COLO668 (cell line): ENCODE measurements around the gene SMIM29.
"Not testable (repeated sequence)": the region's sequence is repeated elsewhere in the genome, so short reads cannot be mapped to it uniquely, and the experiment has no call there.

Source experiments
- DNase-seq: peaks from one replicate; lab custom pipeline; 2025; ENCODE audit not compliant: unreplicated experiment; lab: John Stamatoyannopoulos, UW

Gene SMIM29

GRCh38 chr6:34248727-34249468, at the start of gene SMIM29:
SMIM29 (minus strand) TSS chr6:34249006; CDS start chr6:34247791, 1,215 bp downstream.
- DNase-seq = peak; percentile 91

- DNase-seq = no peak
Observed at GRCh38 chr6:34295721-34296120, 46.9 kb upstream of the SMIM29 start.

- no peak for DNase-seq
Observed at GRCh38 chr6:34292954-34293353, 44.1 kb upstream of the SMIM29 start.

GRCh38 chr6:34289137-34289536, 40.3 kb upstream of the SMIM29 start:
- DNase-seq = no peak

GRCh38 chr6:34288581-34288980, 39.8 kb upstream of the SMIM29 start:
- DNase-seq = no peak

- DNase-seq = no peak
Observed at GRCh38 chr6:34285448-34286164, 36.8 kb upstream of the SMIM29 start.

GRCh38 chr6:34284563-34285447, 36.0 kb upstream of the SMIM29 start:
- no peak for DNase-seq

GRCh38 chr6:34281702-34282334, 33.0 kb upstream of the SMIM29 start:
- no peak for DNase-seq

- DNase-seq = no peak
Observed at GRCh38 chr6:34280216-34280615, 31.4 kb upstream of the SMIM29 start.

- no peak for DNase-seq
Observed at GRCh38 chr6:34278833-34279232, 30.0 kb upstream of the SMIM29 start.

GRCh38 chr6:34277763-34278112, 28.9 kb upstream of the SMIM29 start:
- no peak for DNase-seq

GRCh38 chr6:34276881-34277762, 28.3 kb upstream of the SMIM29 start:
- DNase-seq = no peak

GRCh38 chr6:34276191-34276590, 27.4 kb upstream of the SMIM29 start:
- DNase-seq = no peak

GRCh38 chr6:34275128-34275804, 26.5 kb upstream of the SMIM29 start:
- DNase-seq = peak; percentile 42

GRCh38 chr6:34274129-34274528, 25.3 kb upstream of the SMIM29 start:
- no peak for DNase-seq

- DNase-seq = no peak
Observed at GRCh38 chr6:34273242-34273805, 24.5 kb upstream of the SMIM29 start.

GRCh38 chr6:34272013-34272926, 23.5 kb upstream of the SMIM29 start:
- no peak for DNase-seq

- DNase-seq = not testable (repeated sequence)
Observed at GRCh38 chr6:34269658-34270341, 21.0 kb upstream of the SMIM29 start.
